Erythroblast (primary cell): ENCODE results near the gene GPC6.

Source experiments
- GATA1 ChIP-seq: IDR thresholded peaks from 2 replicates; pipeline ENCODE4 v1.6.1; 2011; ENCODE audit warnings: low read depth, mild to moderate bottlenecking, control low read depth, low read length, moderate library complexity
- POLR2A ChIP-seq: IDR thresholded peaks from 2 replicates; pipeline ENCODE4 v1.6.1; 2011; ENCODE audit warnings: mild to moderate bottlenecking, low read length

- TF ChIP-seq POLR2A (no peak), GATA1 (no peak)
Measured at GRCh38 chr13:94269557-94269956, 1043.0 kb downstream of the GPC6 start.
